Activated CD4-positive, CD25-positive, alpha-beta regulatory T cell treated with anti-CD3 and anti-CD28 coated beads, Interleukin-2, amount 50 U/mL, for 16 hours (primary cell): ENCODE data around the gene SLC6A19.

ENCODE experiments used
- DNase-seq: peaks from one replicate; pipeline ENCODE4 v3.0.0-alpha.2; 2020; ENCODE audit warnings: low read depth, low spot score

The SLC6A19 gene

DNA sequence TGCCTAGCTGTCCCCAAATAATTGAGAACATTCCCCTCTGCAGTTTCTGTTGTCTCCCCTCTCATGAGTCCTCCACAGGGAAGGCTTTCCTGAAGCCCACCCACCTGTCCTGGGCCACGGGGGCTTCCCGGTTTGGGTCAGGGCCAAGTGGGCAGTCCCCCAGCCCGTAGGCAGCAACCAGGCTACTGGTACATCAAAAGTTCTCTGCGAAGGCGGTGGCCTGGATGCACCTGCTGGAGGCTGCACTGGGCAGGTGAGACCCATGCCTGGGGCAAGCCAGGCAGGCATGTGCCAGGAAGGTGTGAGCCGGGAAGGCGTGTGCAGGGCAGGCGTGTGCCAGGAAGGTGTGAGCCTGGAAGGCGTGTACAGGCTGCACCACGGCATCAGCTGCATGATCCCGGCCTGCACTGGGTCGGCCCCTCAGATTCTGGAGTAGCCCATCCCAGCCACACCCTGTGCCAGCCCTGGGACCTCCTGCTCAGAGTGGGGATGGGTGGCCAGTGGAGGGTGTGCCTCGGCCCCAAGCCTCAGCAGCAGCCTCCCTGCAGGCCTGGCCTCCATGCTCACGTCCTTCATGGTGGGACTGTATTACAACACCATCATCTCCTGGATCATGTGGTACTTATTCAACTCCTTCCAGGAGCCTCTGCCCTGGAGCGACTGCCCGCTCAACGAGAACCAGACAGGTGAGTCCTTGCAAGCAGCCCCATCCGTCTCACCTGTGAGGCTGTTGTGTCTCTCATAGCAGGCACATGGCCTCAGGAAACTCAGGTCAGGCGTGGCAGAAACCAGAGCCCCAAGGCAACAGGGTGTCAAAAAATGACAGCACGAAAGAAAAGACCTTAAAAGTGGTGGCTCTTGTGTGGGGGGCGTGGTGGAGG is 8.7 kb downstream of the SLC6A19 start:
- no peak for DNase-seq

DNA sequence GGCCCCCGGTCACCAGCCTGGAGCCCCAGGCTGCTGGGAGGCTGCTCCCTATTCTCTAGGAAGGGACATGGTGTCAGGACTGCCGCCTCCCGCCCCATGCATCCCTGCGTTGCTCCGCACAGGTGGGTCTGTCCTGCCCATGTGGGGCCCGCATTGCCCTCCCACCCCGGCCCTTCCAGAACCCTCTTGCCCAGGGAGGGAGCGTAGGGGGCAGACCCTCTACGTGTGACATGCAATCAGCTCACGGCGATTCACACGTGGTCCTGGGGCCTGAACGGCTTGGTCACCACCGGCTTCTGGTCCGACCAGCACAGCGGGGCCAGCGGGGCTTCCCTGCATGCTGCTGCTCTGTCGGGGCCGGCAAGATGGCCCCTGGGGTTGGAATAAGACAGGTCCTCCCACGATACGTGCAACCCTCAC is 9.4 kb downstream of the SLC6A19 start:
- DNase-seq, result no peak

DNA sequence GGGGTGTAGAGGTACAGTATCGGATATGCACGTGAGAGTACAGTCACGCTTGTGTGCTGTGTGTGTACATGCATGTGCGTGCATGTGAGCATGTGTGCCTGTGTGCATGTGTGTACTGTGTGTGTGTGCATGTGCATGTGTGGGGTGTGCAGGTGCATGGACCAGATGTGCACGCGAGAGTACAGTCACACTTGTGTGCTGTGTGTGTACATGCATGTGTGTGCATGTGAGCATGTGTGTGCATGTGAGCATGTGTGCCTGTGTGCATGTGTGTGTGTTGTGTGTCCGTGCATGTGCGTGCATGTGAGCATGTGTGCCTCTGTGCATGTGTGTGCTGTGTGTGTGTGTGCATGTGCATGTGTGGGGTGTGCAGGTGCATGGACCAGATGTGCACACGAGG is 10.3 kb downstream of the SLC6A19 start:
- DNase-seq, result no peak

DNA sequence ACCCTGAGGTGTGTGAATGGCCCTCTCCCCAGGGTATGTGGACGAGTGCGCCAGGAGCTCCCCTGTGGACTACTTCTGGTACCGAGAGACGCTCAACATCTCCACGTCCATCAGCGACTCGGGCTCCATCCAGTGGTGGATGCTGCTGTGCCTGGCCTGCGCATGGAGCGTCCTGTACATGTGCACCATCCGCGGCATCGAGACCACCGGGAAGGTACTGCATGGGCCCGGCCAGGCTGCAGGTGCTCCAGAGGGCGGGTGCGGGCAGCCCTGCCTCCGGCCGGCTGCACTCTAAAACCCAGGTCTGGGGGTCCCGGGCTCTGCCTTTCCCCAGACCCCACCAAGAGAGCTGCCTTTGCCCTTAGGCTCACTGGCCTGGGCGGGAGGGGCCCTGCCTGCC is 10.9 kb downstream of the SLC6A19 start:
- DNase-seq, result no peak

DNA sequence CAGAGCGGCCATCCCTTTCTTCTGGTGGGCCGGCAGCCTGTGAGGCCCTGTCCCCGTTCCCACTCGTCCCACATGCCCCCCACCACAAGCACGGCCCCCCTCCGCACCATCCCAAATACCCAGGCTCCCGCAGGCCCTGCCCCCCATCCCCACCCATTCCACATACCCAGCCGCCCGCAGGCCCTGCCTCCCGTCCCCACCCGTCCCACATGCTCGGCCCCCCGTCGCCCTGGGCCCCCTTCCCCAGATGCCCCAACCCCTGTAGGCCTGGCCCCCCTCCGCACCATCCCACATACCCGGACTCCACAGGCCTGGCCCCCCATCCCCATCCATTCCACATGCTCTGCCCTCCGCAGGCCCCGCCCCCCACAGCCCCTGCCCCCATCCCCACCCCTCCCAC is 11.5 kb downstream of the SLC6A19 start:
- DNase-seq, result no peak

DNA sequence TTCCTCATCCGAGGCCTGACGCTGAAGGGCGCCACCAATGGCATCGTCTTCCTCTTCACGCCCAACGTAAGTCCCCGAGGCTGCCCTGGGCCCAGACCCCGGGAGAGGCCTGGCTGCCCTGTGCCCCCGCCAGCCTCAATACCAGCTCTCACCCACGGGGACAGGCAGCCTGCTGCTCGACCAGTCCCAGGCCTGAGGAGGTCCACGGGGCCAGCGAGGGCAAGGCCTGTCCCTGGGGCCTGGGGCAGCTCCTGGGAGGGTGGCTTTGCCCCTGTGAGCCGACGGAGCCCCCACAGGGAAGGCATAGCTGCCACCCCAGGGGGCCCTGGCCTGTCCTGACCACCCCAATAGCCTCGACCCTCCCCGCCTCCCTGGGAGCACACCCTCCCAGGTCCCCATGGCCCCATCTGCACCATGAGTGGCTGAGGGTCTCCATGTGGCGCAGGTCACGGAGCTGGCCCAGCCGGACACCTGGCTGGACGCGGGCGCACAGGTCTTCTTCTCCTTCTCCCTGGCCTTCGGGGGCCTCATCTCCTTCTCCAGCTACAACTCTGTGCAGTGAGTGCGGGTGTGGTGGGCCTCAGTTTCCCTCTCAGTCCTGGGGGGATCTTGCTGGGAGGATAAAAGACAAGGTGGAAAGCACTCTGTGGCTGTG is 12.2 kb downstream of the SLC6A19 start:
- no peak for DNase-seq

DNA sequence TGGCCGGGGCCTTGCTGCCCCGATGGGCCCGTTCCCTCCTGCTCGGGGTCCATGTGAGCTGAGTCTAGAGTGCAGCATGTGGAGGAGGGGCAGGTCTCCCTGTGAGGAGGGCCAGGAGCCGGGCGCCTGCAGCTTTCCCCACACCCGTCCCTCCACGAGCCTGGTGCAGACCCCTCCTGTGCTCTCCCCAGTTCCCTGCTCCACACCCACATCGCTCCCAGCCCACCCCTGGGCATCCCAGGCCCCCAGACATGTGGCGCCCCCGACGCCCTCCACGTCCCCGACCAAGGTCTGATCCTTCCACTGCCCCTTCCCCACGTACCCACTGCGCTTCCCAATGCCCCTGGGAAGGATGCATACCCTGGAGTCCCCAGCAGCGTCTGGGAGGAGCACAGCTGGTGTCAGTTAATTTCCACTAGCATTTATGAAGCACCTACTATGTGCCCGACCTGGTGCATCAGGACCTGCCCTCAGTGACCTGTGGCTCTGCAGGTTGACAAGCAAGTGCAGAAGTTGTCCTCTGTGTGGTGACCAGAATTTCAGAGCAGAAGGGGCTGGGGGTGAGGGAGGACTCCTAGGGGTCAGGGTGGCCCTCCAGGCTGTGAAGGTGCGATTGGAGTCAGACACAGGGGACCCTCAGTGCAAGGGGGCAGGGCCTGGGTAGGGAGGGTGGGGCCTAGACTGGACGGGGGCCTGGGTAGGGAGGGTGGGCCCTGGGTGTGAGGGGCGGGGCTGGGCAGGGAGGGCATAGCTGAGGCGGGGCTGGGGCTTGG is 13.0 kb downstream of the SLC6A19 start:
- no peak for DNase-seq

DNA sequence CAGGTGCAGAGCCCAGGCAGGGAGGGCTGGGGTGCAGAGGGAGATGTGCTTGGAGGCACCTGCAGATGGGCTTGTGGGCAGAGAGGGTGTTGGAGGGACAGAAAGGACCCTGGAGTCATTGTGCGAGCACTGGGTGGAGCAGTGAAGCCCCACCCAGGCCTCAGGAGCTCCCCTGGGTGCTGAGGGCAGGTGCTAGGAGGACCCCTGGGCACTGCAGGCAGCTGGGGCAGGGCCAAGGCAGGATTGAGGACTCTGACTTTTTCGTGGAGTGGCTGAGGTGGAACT is 13.5 kb downstream of the SLC6A19 start:
- no peak for DNase-seq

DNA sequence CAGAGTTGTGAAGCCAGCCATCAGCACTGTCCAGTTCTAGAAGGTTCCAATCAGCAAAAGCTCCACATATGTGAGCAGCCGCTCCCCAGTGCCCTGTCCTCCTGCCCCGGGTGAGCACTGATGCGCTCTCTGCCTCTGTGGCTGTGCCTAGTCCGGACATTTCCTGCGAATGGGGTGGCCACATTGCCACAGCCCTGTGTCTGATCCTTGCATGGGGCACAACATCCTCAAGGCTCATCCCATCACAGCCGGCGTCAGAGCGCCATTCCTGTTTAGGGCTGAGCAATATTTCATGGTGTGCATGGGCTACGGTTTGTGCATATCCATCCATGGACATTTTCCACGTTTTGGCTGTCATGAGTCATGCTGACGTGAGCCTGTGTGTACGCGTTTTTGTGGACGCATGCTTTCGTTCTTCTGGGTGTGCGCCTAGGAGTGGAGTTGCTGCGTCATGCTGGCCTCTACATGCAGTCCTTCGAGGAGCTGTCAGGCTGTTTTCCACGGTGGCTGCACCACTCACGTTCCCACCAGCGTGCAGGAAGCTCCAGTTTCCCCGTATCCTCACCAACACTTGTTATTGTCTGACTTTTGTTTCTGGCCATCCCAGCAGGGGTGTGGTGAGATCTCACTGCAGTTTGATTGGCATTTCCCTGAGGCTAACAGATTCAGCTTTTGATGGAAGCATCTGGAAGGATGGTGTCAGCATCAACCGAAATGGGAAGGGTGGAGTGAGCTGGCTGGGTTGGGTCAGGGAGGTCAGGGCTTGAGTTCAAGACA is 14.1 kb downstream of the SLC6A19 start:
- DNase-seq, result no peak

DNA sequence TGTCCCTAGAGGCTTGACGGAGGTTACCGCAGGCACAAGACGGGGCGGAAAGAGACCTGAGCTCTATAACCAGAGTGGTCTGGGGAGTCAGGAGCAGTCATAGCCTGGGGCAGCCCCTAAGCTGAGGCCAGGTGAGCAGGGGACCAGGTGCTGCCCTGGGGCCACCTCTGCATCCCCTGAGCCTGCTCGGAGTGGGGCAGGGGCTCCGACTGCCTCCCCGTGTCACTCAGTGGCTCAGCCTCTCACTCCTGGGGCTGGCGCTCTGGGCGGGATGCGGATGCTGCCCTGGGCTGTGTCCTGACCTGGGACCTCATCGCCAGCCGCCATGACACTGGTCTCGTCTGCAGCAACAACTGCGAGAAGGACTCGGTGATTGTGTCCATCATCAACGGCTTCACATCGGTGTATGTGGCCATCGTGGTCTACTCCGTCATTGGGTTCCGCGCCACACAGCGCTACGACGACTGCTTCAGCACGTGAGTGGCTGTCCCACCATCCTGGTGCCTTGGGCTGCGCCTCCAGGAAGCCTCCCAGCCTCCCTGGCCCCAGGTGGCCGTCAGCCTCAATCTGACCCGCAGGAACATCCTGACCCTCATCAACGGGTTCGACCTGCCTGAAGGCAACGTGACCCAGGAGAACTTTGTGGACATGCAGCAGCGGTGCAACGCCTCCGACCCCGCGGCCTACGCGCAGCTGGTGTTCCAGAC is 15.0 kb downstream of the SLC6A19 start:
- DNase-seq, result no peak

DNA sequence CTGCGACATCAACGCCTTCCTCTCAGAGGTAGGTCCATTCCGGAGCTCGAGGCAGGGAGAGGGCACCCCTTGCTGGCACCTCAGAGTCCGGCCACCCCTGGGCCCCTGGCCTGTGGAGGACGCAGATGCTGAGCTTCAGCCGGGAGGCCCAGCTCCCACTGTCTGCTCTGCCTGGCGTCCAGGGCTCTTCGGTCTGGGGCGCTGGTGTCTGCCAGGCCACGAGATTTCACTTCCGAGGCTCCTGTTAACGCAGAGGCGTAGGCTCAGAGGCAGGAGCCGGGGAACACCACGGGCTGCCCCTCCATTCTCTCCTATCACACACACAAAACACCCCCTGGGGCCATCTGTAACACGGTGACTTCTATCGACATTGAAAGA is 15.5 kb downstream of the SLC6A19 start:
- no peak for DNase-seq

DNA sequence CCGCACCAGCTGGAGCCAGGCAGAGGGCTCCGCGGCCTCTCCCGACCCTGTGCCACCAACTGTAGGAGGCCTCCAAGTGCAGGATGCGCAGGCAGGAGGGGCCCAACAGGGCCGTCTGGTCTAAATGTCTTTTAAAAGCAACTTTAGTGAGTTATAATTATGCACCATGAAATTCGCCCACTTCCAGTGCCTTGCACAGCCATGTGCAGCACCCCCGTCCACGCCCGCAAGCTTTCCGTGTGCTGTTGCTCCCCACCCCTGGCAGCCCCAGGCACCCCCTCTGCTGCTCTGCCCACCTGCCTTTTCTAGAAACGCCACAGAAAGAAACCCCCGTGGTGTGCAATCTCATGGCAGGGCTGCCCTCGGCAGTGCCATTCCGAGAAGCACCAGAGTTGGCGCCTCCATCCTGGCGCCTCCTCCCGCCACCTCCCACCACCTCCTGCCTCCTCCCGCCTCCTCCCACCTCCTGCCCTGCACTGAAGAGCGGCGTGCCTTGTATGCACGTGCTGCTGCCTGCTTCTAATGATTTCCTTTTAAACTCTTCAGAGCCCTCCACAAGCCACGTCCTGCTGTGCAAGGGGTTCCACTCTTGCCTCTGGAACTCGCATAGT is 16.3 kb downstream of the SLC6A19 start:
- DNase-seq, result no peak

DNA sequence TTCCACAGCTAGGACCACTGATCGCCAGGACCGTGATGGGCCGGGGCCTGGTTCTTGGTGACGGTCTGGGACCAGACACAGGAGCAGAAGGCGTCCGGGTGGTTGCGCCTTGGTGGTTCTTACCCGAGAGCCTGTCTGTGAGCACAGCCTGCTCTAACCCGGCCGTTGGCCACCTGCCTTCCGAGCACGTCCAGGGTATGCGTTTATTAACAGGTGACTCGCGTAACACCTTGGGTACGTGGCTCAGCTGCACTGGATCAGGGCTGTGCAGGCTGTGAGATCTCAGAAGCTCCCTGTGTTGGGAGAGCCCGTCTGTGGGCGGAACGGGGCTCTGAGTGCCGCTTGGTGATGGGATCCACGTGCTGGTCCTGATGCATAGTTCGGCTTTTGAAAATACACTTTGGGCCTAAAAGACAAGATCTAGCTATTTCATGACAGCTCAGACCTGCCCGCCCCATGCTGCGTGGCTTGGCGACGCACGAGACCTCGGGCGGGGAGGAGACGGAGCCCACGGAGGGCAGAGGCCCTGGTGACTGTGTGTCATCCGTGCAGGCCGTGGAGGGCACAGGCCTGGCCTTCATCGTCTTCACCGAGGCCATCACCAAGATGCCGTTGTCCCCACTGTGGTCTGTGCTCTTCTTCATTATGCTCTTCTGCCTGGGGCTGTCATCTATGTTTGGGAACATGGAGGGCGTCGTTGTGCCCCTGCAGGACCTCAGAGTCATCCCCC is 17.1 kb downstream of the SLC6A19 start:
- DNase-seq, result no peak

DNA sequence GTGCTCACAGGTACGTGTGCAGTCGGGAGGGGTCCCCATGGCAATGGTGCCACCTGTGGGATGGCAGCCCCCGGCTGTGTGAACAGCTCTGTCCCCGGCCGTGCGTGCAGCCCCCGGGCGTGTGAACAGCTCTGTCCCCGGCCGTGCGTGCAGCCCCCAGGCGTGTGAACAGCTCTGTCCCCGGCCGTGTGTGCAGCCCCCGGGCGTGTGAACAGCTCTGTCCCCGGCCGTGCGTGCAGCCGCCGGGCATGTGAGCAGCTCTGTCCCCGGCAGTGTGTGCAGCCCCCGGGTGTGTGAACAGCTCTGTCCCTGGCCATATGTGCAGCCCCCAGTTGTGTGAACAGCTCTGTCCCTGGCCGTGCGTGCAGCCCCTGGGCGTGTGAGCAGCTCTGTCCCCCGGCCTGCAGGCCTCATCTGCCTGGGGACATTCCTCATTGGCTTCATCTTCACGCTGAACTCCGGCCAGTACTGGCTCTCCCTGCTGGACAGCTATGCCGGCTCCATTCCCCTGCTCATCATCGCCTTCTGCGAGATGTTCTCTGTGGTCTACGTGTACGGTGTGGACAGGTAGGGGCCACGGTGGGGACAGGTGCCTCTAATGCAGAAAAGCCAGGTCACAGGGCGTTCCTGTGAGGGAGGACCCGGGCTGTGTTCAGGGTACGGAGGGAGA is 17.8 kb downstream of the SLC6A19 start:
- no peak for DNase-seq

DNA sequence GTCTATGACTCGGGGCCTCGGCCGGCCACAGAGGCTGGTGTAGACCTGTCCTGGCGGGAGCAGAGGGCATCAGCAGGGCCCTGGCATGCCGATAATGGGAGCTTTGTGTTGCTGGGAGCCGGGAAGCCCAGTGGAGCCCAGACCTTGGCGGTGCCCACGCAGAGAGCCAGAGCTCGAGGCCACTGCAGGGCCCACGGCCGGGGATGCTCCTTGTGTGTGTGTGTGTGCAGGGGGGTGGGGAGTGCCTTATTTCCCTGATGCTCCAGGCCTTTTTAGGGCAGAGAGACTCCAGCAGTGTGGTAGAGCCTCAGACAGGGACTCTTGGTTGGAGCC is 18.3 kb downstream of the SLC6A19 start:
- DNase-seq, result no peak

DNA sequence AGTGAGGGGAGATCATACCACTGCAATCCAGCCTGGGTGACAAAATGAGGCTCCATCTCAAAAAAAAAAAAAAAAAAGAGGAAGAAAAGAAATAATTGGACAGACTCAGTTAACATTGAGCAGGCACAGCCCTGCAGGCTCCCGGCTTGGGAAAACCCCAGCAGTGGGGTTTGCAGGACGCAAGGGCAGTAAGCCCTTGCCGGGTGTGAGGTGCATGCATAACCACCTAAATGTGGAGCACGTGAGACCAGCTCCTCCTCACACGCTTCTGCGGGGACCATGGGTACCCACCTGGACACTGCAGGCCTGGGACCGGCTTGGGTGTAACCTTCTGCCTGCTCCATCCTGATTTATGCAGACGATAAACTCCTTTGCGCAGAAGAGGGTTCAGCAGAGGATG is 19.0 kb downstream of the SLC6A19 start:
- no peak for DNase-seq

DNA sequence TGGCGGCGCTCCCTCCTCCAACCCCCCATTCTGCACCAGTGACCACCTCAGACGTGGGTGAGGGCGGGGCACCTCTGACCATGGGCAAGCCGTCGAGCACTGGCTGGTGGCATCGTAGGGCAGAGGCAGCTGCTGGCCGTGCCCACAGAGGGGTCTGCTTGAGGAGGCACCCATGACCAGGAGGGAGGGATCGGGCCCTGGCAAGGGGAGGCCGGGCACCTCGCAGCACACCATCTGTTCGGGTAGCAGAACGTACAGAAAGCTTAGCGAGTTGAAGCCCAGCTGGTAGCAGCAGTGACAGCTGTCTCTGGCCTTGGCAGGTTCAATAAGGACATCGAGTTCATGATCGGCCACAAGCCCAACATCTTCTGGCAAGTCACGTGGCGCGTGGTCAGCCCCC is 19.4 kb downstream of the SLC6A19 start:
- no peak for DNase-seq

DNA sequence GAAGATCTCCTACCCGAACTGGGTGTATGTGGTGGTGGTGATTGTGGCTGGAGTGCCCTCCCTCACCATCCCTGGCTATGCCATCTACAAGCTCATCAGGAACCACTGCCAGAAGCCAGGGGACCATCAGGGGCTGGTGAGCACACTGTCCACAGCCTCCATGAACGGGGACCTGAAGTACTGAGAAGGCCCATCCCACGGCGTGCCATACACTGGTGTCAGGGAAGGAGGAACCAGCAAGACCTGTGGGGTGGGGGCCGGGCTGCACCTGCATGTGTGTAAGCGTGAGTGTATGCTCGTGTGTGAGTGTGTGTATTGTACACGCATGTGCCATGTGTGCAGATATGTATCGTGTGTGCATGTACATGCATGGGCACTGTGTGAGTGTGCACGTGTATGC is 20.3 kb downstream of the SLC6A19 start:
- no peak for DNase-seq

DNA sequence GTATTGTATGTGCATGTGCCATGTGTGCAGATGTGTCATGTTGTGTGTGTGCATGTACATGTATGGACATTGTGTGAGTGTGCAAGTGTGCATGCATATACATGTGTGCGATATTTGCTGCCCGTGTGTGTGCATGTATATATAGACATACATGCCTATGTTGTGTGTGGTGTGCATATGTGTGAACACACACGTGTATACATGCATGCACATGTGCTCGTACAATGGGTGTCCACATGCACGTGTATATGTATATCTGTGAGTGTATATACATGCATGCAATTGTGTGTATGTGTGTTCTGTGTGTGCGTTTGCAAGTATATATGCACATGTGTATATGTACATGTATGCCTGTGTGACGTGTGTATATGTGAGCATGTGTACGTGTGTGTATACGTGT is 20.8 kb downstream of the SLC6A19 start:
- no peak for DNase-seq
